ENCODE data around the gene CDK11B. TPM values are rescaled to one million over a fixed set of nuclear protein-coding genes. Genes with fewer than 3 reads are reported as not detected.

The CDK11B gene
- total RNA-seq, 2 donors from 2014 or later, result 31.8 to 33.6 TPM

- H3K27ac ChIP-seq (ENCODE audit: low read depth, low read length), result no peak overlapping the region
- no peak overlapping the region for H3K4me3 ChIP-seq (ENCODE audit: low read length)
- H3K27ac Mint-ChIP-seq, result no peak overlapping the region
- WGBS, 2 experiments (ENCODE audit: insufficient coverage in 1 of 2, insufficient read length in 1 of 2), result 82 to 84% methylated on average over 7 to 15 of the region's 15 CpGs
- DNase-seq, result no peak
- H3K9ac ChIP-seq (ENCODE audit: extremely low read depth, low read length, poor library complexity, severe bottlenecking), result no peak overlapping the region
- no peaks in the 10 kb centered on the region for H3K4me1 ChIP-seq (ENCODE audit: control insufficient read depth, insufficient read depth, low read length)
- H3K36me3 ChIP-seq (ENCODE audit: control insufficient read depth, insufficient read depth, low read length), result no peaks in the 10 kb centered on the region
- peaks cover 30% of the 10 kb centered on the region for H3K27me3 Mint-ChIP-seq (ENCODE audit: insufficient read depth)
- no peak for TF ChIP-seq CTCF (conservative IDR thresholded peaks at IDR 0.05)
- no peak overlapping the region for H3K4me3 Mint-ChIP-seq
- H3K27me3 ChIP-seq (ENCODE audit: control insufficient read depth, insufficient read depth, low read length, poor library complexity, severe bottlenecking), result peaks cover 25% of the 10 kb centered on the region
- H3K9me3 Mint-ChIP-seq, result no peaks in the 10 kb centered on the region
- no peaks in the 10 kb centered on the region for H3K9me3 ChIP-seq (ENCODE audit: control insufficient read depth, low read length)
- H3K4me1 Mint-ChIP-seq, result no peaks in the 10 kb centered on the region
- no peaks in the 10 kb centered on the region for H3K36me3 Mint-ChIP-seq (ENCODE audit: low read depth)
These were observed 54.3 kb downstream of the CDK11B start for GRCh38 chr1:1604374-1605033.

DNA sequence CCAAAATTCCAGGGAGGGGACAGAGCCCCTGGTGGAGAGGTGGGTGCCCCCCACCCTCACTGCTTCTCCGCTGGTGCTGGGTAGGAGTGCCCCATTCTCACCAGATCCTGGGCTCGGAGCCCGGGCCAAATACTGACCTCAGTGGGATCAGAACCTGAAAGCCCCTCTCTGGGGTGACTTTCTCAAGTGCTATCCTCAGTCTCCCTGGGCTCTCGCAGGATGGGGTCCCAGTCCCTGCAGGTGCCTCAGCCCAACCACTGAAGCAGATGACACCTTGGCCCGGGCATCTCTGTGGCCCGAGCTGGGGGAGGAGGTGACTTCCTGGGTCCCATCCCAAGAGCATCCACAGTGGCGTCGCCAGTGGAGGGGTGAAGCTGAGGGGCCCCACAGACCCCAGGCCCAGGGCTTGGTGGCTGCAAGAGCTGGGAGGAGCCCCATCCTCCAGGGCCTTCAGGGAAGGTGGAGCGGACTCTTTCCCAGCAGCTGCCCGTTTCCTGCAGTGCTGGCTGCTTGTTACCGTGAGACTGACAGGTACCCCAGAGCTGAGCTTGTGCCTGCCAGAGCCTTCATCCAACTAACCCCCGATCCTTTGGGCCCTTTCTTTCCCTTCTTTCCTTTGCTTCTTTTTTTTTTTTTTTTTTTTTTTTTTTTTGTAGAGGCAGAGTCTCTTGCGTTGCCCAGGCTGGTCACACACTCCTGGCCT lies 55.0 kb downstream of the CDK11B start:
- no peak overlapping the region for H3K9ac ChIP-seq (ENCODE audit: extremely low read depth, low read length, poor library complexity, severe bottlenecking)
- H3K36me3 Mint-ChIP-seq (ENCODE audit: low read depth), result no peaks in the 10 kb centered on the region
- H3K4me3 ChIP-seq (ENCODE audit: low read length), result no peak overlapping the region
- no peaks in the 10 kb centered on the region for H3K36me3 ChIP-seq (ENCODE audit: control insufficient read depth, insufficient read depth, low read length)
- no peaks in the 10 kb centered on the region for H3K9me3 Mint-ChIP-seq
- H3K27ac Mint-ChIP-seq, result no peak overlapping the region
- H3K4me3 Mint-ChIP-seq, result no peak overlapping the region
- no peak for TF ChIP-seq CTCF (conservative IDR thresholded peaks at IDR 0.05)
- H3K9me3 ChIP-seq (ENCODE audit: control insufficient read depth, low read length), result no peaks in the 10 kb centered on the region
- H3K27me3 ChIP-seq (ENCODE audit: control insufficient read depth, insufficient read depth, low read length, poor library complexity, severe bottlenecking), result peaks cover 31% of the 10 kb centered on the region
- DNase-seq, result no peak
- H3K4me1 ChIP-seq (ENCODE audit: control insufficient read depth, insufficient read depth, low read length), result no peaks in the 10 kb centered on the region
- WGBS, 2 experiments (ENCODE audit: insufficient coverage in 1 of 2, insufficient read length in 1 of 2), result 84 to 87% methylated on average over 8 to 13 of the region's 13 CpGs
- peaks cover 1% of the 10 kb centered on the region for H3K4me1 Mint-ChIP-seq
- no peak overlapping the region for H3K27ac ChIP-seq (ENCODE audit: low read depth, low read length)
- peaks cover 36% of the 10 kb centered on the region for H3K27me3 Mint-ChIP-seq (ENCODE audit: insufficient read depth)

GRCh38 chr1:1602968-1603506 lies 55.8 kb downstream of the CDK11B start:
- no peak for TF ChIP-seq CTCF (conservative IDR thresholded peaks at IDR 0.05)
- peaks cover 39% of the 10 kb centered on the region for H3K27me3 ChIP-seq (ENCODE audit: control insufficient read depth, insufficient read depth, low read length, poor library complexity, severe bottlenecking)
- no peaks in the 10 kb centered on the region for H3K9me3 ChIP-seq (ENCODE audit: control insufficient read depth, low read length)
- Mint-ChIP-seq H3K36me3 (ENCODE audit: low read depth) (no peaks in the 10 kb centered on the region), H3K4me1 (peaks cover 1% of the 10 kb centered on the region), H3K4me3 (no peak overlapping the region), H3K27ac (no peak overlapping the region), H3K9me3 (no peaks in the 10 kb centered on the region), H3K27me3 (ENCODE audit: insufficient read depth) (peaks cover 44% of the 10 kb centered on the region)
- no peaks in the 10 kb centered on the region for H3K36me3 ChIP-seq (ENCODE audit: control insufficient read depth, insufficient read depth, low read length)
- no peak overlapping the region for H3K4me3 ChIP-seq (ENCODE audit: low read length)
- no peaks in the 10 kb centered on the region for H3K4me1 ChIP-seq (ENCODE audit: control insufficient read depth, insufficient read depth, low read length)
- DNase-seq, result no peak
- WGBS, 2 experiments (ENCODE audit: insufficient coverage in 1 of 2, insufficient read length in 1 of 2), result 71 to 79% methylated on average over 10 to 13 of the region's 13 CpGs
- H3K27ac ChIP-seq (ENCODE audit: low read depth, low read length), result no peak overlapping the region
- no peak overlapping the region for H3K9ac ChIP-seq (ENCODE audit: extremely low read depth, low read length, poor library complexity, severe bottlenecking)

Measured in endodermal cell (in vitro differentiated cells).